Lung (tissue), 12 donors: ENCODE data around the gene IL1RAPL1. TPM values are rescaled to one million over a fixed set of nuclear protein-coding genes. Genes with fewer than 3 reads are reported as not detected.

ENCODE experiments used
- ATAC-seq: fragments of 200-7000 bp; cut with Tn5 transposase; one replicate; pipeline ENCODE4 v1.9.1; 2020; ENCODE audit warnings: moderate number of reproducible peaks; ENCODE audit not compliant: insufficient read depth, low FRiP score
- DNase-seq, 3 donors: peaks; one replicate each; pipeline ENCODE4 v3.0.0-alpha.2; 2013 to 2017
- H3K27ac ChIP-seq, 2 donors: one replicate each; pipeline ENCODE4 v1.5.1; 2013; ENCODE audit warnings: mild to moderate bottlenecking in 2 of 2, moderate library complexity in 2 of 2, control low read depth in 1 of 2, inconsistent platforms in 1 of 2, low read depth in 1 of 2, low read length in 1 of 2
- H3K27me3 ChIP-seq, 3 donors: one replicate each; pipeline ENCODE4 v1.5.1; 2013; ENCODE audit warnings: low read length in 2 of 3; ENCODE audit not compliant: control insufficient read depth in 3 of 3, insufficient read depth in 3 of 3
- H3K36me3 ChIP-seq, 4 donors: one replicate each; pipeline ENCODE4 v1.5.1; 2013; ENCODE audit warnings: low read length in 4 of 4, mild to moderate bottlenecking in 1 of 4, moderate library complexity in 1 of 4; ENCODE audit not compliant: control insufficient read depth in 4 of 4, insufficient read depth in 4 of 4
- H3K4me1 ChIP-seq, 5 donors: one replicate each; pipeline ENCODE4 v1.5.1; 2013; ENCODE audit warnings: low read length in 5 of 5, mild to moderate bottlenecking in 2 of 5, moderate library complexity in 1 of 5; ENCODE audit not compliant: control insufficient read depth in 5 of 5, insufficient read depth in 5 of 5
- H3K4me3 ChIP-seq: one replicate; pipeline ENCODE4 v1.5.1; 2013; ENCODE audit warnings: mild to moderate bottlenecking, control low read depth, moderate library complexity
- H3K9ac ChIP-seq, 2 donors: one replicate each; pipeline ENCODE4 v1.5.1; 2013; ENCODE audit warnings: low read length in 2 of 2, control low read depth in 1 of 2; ENCODE audit not compliant: insufficient read depth in 1 of 2
- H3K9me3 ChIP-seq, 4 donors: one replicate each; pipeline ENCODE4 v1.5.1; 2013; ENCODE audit warnings: low read length in 3 of 4, mild to moderate bottlenecking in 1 of 4, moderate library complexity in 1 of 4; ENCODE audit not compliant: control insufficient read depth in 4 of 4, insufficient read depth in 3 of 4
- WGBS, 2 donors: extraction: QIAGEN DNeasy Blood & Tissue Kit; methylation state at CpG; one replicate each; pipeline ENCODE4 v1.1.7; 2013; 5-methylcytosine and 5-hydroxymethylcytosine counted together
- polyA plus RNA-seq, 2 donors: library from polyadenylated mRNA; stranded (reverse); fragments of 200-250 nt; gene quantifications; one replicate each; pipeline ENCODE4 v1.2.1, GENCODE V29; 2013
- total RNA-seq, 2 donors: library from RNA; depleted of rRNA in 1 of 2; stranded (reverse); fragments of >200 nt in 1 of 2; gene quantifications; one replicate each; pipeline ENCODE4 v1.2.1, GENCODE V29; 2014 to 2021
- TF ChIP-seq, protein P1 (sequence below): IDR thresholded peaks from 2 replicates; pipeline ENCODE4 v1.5.1; 2012; ENCODE audit warnings: mild to moderate bottlenecking; ENCODE audit errors: control extremely low read depth, extremely low read depth
- donor health status: control.
- donor health status: control.
- donor health status: Bipolar disorder and iron deficiency.
- donor health status: healthy.
- donor health status: DM: yes; HTN: yes; CAD: no.

The IL1RAPL1 gene
- total and polyA plus RNA-seq, 4 donors, result 2.2 TPM; not detected in 3

GRCh38 chrX:29555465-29556091, 968.3 kb downstream of the IL1RAPL1 start:
- H3K4me1 ChIP-seq, result no peaks in the 10 kb centered on the region
- no peak overlapping the region for H3K4me3 ChIP-seq
- WGBS, 2 donors, result 45 to 59% methylated on average over 1 of the region's 1 CpG
- no peaks in the 10 kb centered on the region for H3K27me3 ChIP-seq
- TF ChIP-seq, protein P1, sequence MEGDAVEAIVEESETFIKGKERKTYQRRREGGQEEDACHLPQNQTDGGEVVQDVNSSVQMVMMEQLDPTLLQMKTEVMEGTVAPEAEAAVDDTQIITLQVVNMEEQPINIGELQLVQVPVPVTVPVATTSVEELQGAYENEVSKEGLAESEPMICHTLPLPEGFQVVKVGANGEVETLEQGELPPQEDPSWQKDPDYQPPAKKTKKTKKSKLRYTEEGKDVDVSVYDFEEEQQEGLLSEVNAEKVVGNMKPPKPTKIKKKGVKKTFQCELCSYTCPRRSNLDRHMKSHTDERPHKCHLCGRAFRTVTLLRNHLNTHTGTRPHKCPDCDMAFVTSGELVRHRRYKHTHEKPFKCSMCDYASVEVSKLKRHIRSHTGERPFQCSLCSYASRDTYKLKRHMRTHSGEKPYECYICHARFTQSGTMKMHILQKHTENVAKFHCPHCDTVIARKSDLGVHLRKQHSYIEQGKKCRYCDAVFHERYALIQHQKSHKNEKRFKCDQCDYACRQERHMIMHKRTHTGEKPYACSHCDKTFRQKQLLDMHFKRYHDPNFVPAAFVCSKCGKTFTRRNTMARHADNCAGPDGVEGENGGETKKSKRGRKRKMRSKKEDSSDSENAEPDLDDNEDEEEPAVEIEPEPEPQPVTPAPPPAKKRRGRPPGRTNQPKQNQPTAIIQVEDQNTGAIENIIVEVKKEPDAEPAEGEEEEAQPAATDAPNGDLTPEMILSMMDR, result no peak
- ATAC-seq (no peak), DNase-seq (no peak)
- no peak overlapping the region for H3K27ac ChIP-seq
- H3K9me3 ChIP-seq, result peaks cover 0 to 6% (median 0%) of the 10 kb centered on the region in 4 donors
- no peaks in the 10 kb centered on the region for H3K36me3 ChIP-seq
- H3K9ac ChIP-seq, result no peak overlapping the region

DNA sequence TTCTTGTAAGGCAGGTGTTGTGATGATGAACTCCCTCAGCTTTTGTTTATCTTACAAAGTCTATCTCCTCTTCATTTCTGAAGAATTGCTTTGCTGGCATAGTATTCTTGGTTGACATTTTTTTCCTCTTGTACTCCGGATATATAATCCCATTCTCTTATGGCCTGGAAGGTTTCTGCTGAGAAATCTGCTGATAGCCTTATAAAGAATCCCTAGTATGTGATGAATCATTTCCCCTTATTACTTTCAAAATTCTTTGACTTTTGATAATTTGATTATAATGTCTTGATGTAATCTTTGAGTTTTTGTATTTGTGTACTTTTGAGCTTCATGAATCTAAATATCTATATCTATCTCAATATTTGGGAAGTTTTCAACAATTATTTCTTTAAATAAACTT, 972.8 kb downstream of the IL1RAPL1 start:
- Histone ChIP-seq H3K4me1 (no peaks in the 10 kb centered on the region), H3K4me3 (no peak overlapping the region), H3K27ac (no peak overlapping the region), H3K9ac (no peak overlapping the region), H3K36me3 (no peaks in the 10 kb centered on the region), H3K9me3 (peaks cover 0 to 11% (median 2%) of the 10 kb centered on the region in 4 donors), H3K27me3 (no peaks in the 10 kb centered on the region)
- DNase-seq (no peak), ATAC-seq (no peak)
- 92 to 95% methylated on average over 1 of the region's 1 CpG for WGBS, 2 donors
- TF ChIP-seq, protein P1, result no peak

- H3K27me3 ChIP-seq, result no peaks in the 10 kb centered on the region
- H3K9ac ChIP-seq, result no peak overlapping the region
- 63 to 80% methylated on average over 3 of the region's 3 CpGs for WGBS, 2 donors
- TF ChIP-seq, protein P1, result no peak
- ATAC-seq, result no peak
- no peak for DNase-seq
- no peaks in the 10 kb centered on the region for H3K36me3 ChIP-seq
- peaks cover 0 to 11% (median 2%) of the 10 kb centered on the region in 4 donors for H3K9me3 ChIP-seq
- H3K4me1 ChIP-seq, result no peaks in the 10 kb centered on the region
- no peak overlapping the region for H3K4me3 ChIP-seq
- H3K27ac ChIP-seq, result no peak overlapping the region
Measured at GRCh38 chrX:29561417-29561816, 974.2 kb downstream of the IL1RAPL1 start.

DNA sequence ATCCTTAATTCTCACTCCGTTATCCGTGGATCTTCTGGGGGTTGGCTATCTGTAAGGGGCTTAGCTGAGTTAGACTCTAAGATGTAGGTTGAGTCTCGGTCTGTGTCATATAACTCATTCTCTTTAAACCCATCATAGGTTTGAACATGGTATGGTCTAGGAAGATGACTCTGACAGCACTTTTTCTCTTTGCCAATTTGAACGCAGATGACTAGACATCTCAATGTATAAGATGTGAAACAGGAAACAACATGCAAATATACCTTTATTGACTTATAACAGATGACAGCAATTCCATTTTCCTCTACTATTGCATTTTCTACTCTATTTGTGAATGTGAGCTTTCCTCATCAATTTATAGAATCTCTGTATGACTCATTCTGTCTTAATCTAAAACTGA, 993.3 kb downstream of the IL1RAPL1 start:
- 73 to 97% methylated on average over 4 of the region's 4 CpGs for WGBS, 2 donors
- DNase-seq (no peak), ATAC-seq (no peak)
- TF ChIP-seq, protein P1, result no peak
- no peaks in the 10 kb centered on the region for H3K9me3 ChIP-seq
- H3K4me3 ChIP-seq, result no peak overlapping the region
- no peak overlapping the region for H3K9ac ChIP-seq
- peaks cover 0 to 2% (median 0%) of the 10 kb centered on the region in 3 donors for H3K27me3 ChIP-seq
- H3K4me1 ChIP-seq, result no peaks in the 10 kb centered on the region
- H3K36me3 ChIP-seq, result no peaks in the 10 kb centered on the region
- H3K27ac ChIP-seq, result no peak overlapping the region
